Adrenal gland (tissue), 5 donors: ENCODE measurements around the gene SCAMP1.

Source experiments
- POLR2A ChIP-seq, 2 donors: fragments of 450-650 bp; IDR thresholded peaks; one replicate each; pipeline ENCODE4 v1.6.1; 2017; ENCODE audit warnings: antibody characterized with exemption in 2 of 2, mild to moderate bottlenecking in 2 of 2, moderate library complexity in 1 of 2
- TF ChIP-seq, protein P1 (sequence below), 6 experiments: fragments of 450-650 bp in 4 of 6; fragments of 200-600 bp in 2 of 6; sonication (generic) in 1 of 6; IDR thresholded peaks; 1 replicate in 5 of 6; 2 replicates in 1 of 6; pipeline versions ENCODE4 v1.5.1 to v1.8.0; 2016 to 2021; ENCODE audit warnings: antibody characterized with exemption in 6 of 6, mild to moderate bottlenecking in 2 of 6, moderate library complexity in 1 of 6
- donor health status: DM: no; HTN: no; CAD: no.

- TF ChIP-seq, protein P1, sequence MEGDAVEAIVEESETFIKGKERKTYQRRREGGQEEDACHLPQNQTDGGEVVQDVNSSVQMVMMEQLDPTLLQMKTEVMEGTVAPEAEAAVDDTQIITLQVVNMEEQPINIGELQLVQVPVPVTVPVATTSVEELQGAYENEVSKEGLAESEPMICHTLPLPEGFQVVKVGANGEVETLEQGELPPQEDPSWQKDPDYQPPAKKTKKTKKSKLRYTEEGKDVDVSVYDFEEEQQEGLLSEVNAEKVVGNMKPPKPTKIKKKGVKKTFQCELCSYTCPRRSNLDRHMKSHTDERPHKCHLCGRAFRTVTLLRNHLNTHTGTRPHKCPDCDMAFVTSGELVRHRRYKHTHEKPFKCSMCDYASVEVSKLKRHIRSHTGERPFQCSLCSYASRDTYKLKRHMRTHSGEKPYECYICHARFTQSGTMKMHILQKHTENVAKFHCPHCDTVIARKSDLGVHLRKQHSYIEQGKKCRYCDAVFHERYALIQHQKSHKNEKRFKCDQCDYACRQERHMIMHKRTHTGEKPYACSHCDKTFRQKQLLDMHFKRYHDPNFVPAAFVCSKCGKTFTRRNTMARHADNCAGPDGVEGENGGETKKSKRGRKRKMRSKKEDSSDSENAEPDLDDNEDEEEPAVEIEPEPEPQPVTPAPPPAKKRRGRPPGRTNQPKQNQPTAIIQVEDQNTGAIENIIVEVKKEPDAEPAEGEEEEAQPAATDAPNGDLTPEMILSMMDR (IDR thresholded peaks at IDR 0.05), result no peak
- TF ChIP-seq POLR2A (IDR thresholded peaks at IDR 0.05), result no peak
Measured at GRCh38 chr5:78514427-78515330, 154.3 kb downstream of the SCAMP1 start.
